Thyroid gland (tissue), 4 donors: ENCODE measurements around the gene BLOC1S4.

Experiments
- POLR2A ChIP-seq, 2 donors: fragments of 450-650 bp; IDR thresholded peaks; one replicate each; pipeline ENCODE4 v1.6.1; 2017; ENCODE audit warnings: antibody characterized with exemption in 2 of 2, mild to moderate bottlenecking in 2 of 2, moderate library complexity in 1 of 2
- TF ChIP-seq, protein P1 (sequence below), 6 experiments: fragments of 200-600 bp in 3 of 6; fragments of 450-650 bp in 3 of 6; sonication (generic) in 3 of 6; IDR thresholded peaks; one replicate each; pipeline ENCODE4 v1.5.1; 2016 to 2019; ENCODE audit warnings: antibody characterized with exemption in 6 of 6, mild to moderate bottlenecking in 2 of 6, inconsistent platforms in 1 of 6, moderate library complexity in 1 of 6

DNA sequence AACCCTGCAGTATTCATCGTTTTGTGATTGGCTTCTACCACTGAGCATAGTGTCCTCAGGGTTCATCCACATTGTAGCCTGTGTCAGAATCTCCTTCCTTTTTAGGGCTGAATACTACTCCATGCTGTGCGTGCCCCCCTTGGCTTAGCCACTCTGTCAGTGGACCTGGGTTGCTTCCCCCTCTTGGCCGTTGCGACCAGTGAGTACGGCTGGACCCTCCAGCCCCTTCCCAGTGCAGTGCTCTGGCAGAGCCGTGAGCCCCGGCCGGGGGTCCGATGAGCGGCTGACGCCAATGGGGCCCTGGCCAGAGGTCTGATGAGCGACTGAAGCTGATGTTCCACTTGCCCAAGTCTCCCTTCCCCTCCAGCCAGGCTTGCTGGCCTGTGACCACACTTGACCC lies 6.9 kb downstream of the BLOC1S4 start:
- TF ChIP-seq, protein P1, sequence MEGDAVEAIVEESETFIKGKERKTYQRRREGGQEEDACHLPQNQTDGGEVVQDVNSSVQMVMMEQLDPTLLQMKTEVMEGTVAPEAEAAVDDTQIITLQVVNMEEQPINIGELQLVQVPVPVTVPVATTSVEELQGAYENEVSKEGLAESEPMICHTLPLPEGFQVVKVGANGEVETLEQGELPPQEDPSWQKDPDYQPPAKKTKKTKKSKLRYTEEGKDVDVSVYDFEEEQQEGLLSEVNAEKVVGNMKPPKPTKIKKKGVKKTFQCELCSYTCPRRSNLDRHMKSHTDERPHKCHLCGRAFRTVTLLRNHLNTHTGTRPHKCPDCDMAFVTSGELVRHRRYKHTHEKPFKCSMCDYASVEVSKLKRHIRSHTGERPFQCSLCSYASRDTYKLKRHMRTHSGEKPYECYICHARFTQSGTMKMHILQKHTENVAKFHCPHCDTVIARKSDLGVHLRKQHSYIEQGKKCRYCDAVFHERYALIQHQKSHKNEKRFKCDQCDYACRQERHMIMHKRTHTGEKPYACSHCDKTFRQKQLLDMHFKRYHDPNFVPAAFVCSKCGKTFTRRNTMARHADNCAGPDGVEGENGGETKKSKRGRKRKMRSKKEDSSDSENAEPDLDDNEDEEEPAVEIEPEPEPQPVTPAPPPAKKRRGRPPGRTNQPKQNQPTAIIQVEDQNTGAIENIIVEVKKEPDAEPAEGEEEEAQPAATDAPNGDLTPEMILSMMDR (IDR thresholded peaks at IDR 0.05): no peak
- TF ChIP-seq POLR2A (IDR thresholded peaks at IDR 0.05): no peak
